CD4-positive, alpha-beta T cell treated with Interleukin-17A for 1 hour (primary cell): ENCODE measurements around the gene SGMS1.

ENCODE experiments used
- DNase-seq: peaks from one replicate; pipeline ENCODE4 v3.0.0-alpha.2; 2020

The SGMS1 gene

DNA sequence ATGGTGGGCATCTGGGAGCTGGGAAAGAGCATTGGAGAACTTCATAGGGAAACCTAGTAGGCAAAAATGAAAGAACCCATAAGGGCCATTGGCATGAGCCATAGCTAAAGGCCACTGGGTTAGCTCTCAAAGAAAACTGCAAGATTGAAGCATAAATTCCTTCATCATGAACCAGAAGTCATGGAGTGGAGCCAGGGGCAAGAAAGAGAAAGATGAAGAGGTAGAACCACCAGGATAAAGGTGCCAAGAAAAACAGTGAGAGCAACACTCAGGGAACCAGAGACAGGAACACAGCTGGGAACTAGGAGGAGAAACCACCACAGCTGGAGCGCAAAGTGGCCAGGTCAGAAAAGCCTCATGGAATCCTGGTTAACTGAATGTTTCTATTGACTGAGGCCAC is 11.5 kb upstream of the SGMS1 start:
- DNase-seq, result no peak

DNA sequence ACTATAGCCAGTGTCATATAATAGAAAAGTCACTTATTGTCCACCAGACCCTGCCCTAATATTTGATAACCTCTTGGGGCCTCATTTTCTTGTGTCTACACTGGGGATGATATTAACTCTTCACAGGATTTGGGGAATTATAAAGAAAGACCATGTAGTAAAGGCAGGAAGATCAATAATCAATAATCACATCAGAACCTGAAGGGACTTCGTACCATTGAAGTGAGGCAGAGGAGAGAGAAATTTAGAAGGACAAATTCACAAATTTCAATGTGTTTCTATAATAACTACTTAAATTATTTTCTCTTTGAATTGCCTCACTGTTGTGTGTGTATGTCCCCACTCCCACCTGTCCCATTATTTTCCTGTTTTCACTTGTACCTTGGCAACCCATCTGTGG is 10.7 kb upstream of the SGMS1 start:
- DNase-seq, result no peak

DNA sequence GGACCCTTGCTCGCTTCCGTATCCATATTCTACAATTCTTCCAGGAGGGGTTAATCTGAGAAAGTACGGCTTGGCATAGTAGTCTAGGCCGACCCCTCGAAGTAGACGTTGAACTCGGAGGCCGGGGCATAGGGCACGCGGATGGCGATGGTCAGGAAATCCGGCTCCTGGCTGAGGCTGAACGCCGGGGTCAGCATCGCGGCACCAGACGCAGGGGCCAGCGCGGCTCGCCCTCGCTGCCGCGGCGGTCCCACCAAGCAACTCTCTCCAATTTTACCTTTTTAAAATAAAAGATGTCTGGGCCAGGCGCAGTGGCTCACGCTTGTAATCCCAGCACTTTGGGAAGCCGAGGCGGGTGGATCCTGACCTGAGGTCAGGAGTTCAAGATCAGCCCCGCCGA is 7.3 kb upstream of the SGMS1 start:
- DNase-seq, result no peak

DNA sequence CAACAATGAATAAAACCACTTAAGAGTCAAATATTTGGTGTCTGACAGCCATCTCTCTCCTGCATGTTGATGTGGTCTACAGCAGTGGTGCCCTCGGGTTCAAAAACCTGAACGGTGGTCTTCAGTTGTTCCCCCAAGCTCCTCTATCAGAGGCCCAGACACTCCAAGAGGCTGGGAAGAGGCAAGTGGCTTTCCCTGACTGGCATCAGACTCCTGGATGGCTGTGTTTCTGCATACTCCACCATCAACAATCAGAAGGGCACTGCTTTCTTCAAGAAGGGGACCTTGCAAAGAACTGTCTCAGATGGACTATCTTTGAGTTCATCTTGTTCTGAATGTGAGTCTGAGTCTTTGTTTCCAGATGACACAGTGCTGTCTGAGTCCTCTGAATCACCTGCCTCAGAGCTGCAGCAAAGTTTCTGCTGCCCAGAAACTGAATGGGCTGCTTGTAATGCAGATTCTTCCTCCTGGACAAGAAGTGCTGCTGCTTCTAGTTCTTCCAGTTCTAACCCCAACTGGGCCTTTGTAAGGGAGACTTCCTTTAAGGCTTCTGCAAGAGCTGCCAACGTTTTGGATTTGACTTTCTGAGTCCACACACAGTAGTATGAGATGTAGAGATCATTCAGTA is 5.9 kb upstream of the SGMS1 start:
- no peak for DNase-seq

DNA sequence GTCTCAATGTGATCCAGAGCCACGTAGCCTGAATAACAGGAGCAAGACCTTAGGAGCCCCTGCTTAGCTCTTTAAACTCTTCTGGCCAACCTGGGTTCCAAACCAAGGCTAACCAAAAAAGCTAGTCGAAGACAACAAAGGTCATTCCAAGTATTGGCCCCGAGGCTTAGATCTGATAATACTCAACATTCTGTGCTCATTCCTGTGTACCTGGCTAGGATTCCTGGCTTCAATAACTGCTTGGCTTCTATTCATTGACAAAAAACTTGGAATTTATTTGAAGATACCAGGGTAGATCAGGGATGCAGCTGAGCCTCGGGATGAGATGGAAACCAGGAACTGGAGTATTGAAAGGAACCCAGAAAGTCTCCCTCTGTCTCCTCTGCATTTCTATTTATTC is 4.1 kb upstream of the SGMS1 start:
- DNase-seq, result no peak

DNA sequence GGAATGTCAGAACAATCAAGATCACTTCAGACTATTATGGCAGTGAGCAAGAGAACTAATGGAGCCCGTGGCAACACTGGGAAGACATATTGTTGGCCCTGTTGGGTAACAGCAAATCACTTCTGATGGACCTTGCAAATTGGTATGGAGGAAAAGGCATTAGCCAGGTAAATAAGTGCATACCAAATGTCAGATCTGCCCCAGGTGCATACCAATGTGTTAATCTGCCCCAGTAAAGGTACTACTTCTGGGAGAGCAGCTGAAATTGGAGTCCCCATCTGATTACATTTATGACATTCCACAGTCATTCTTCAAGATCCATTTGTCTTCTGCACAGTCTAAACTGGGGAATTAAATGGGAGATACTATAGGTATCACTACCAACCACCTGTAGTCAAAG is 3.7 kb upstream of the SGMS1 start:
- DNase-seq, result no peak

DNA sequence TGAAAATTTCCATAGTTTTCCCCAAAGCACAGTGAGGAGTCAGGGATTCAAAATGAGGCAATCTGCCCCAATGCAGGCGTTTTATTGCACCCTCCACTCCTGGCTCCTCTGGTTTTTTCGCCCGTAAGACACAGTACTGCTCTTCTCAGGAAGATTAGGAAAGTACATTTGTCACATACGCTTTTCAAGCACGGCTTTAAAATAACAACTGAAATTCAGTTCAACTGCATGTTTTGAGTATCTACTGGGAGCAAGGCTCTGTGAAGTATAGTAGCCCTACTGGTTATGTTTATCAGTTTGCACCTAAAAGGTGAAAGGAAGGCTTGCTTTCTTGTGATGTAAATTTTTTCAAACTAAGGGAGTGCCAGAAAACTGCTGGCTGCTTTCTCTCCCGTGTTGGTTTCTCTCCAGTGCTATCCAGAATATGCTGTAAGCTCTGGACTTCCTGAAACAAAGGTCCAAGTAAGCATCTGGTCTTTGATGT is 1.9 kb upstream of the SGMS1 start:
- DNase-seq, result peak; percentile 10

DNA sequence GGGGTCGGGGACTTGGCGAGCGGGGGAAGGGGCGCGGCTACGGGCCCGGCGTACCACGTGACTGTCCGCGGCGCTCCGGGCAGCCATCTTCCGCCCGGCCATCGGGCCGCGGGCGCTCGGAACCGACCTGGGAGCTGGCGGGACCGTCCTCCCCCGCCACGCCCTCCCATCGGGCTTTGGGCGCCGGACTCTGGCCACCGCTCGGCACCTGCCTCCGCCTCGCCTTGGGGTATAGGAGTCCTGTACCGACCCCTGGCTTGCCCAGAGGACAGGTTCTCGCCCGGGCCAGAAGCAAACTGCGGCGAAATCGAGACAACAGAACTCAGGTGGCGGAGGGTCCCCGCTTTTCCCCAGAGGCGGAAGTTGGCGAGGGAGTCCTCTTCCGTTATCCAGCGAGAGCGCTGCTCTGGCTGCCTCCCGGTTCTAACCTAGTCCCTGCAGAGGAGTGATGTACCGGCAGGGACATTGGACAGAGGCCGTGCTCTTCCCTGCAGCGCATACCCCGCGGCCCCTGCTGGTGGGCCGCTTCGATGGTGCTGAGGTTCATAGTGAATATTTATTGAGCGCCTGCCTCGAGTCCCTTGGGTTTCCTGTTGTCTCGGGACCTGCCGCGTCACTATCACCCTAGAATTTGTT is 1.2 kb upstream of the SGMS1 start:
- DNase-seq, result peak; percentile 73

DNA sequence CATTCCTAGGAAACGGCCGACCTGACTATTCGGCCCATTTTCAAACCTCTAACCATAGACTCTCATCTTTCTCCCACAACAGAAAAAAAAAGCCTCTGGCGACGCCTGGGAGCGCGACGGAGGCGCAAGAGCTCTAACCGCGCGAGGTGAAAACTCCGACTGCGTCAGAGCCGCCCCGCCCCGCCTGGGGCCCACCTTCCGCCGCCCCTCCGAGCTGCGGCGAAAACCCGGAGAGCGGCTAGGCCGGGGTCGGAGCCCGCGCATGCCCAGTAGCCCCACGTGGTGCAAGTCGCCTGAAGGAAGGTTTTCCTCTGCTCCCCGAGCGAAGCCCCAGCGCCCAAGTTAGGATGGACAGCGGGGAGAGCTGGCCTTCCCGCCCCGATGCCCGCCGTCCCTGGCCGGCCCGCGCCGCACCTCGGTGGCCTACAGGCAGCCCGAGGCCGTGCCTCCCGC is 683 bp upstream of the SGMS1 start:
- DNase-seq, result peak; percentile 95

DNA sequence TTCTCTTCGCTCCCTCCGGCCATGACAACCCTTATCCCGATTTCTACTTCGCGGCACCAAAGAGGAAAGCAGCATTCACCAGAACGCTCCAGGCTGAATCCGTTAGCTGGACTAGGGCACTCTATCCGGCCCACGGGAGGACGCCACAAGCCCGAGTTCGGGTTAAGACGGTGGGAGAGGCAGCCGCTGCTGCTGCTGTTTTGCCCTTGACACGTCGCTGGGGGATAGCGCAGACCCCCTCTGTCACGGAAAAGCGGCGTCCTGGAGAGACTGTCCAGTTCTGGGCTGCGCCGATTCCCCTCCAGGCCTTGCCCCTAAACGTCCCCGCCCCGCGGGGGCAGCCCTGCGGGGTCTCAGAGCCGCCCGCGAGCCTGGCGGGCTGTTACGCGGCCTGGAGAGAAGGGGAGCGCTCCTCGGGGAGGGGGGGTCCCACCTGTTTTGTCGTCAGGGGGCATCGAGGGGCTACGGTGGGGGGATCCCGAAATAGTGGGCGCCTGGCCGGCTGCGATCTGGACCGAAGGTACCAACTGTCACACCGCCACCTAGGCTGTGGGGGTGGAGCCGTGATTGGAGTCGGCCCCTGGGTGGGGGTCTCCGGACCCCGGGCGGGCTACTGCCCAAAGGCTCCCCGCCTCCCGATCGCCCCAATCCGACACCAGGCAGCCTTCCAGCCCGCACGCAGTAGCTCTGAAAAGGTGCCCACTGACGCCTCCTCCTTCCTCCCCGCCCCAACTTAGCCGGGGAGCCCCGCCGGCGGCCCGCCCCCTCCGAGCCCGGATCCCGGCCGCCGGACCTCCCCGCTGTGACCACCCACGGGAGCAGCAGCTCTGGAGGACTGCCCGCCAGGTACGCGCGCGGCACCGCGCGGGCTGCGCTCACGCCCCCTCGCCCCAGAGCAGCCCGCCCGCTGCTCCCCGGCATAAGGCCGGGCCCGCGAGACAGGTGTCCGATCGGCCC is 772 bp downstream of the SGMS1 start:
- peak; percentile 52 for DNase-seq

DNA sequence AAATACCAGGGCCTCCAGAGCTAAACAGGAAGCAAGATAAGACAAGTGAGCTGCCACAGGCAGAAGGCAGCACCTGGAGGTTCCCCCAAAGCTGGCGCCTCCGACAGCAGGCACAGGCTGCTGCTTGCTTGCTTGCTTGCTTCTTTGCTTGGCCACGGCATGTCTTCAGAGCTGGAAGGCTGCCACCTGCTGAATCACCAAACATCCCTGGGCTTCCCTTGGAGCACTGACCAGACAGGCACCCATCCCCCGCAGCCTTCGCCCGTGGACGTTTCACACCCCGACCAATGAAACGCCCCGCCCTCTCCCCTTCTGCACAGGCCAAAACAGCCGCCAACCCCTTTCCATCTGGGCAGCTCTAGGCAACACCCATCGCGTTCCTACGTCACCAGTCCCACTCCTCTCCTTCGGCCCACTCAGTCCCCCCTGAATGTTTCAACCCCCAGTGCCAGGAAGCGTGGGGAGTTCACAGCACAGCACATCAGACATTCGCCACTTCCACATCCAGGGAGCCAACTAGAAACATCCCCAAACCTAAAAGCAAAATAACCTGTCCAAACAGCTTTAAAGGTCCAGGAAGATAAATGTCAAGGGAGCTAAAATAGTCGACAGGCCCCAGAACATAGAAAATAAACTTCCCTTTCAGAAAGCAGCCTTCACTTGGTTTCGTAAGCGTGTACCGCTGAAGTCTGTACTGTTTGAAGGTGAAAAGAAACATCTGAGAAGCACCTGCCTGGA is 1.6 kb downstream of the SGMS1 start:
- DNase-seq, result peak; percentile 75

DNA sequence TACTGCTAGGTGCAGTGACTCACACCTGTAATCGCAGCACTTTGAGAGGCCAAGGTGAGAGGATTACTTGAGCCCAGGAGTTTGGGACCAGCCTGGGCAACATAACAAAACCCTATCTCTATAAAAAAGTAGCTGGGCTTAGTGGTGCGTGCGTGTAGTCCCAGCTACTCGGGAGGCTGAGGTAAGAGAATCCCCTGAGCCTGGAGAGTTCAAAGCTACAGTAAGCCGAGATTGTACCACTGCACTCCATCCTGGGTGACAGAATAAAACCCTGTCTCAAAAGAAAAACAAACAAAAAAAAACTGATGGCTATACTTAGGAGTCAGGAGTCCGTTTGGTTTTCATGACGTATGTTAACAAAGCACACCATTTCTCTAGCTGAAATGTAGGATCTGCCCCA is 2.9 kb downstream of the SGMS1 start:
- DNase-seq, result no peak

DNA sequence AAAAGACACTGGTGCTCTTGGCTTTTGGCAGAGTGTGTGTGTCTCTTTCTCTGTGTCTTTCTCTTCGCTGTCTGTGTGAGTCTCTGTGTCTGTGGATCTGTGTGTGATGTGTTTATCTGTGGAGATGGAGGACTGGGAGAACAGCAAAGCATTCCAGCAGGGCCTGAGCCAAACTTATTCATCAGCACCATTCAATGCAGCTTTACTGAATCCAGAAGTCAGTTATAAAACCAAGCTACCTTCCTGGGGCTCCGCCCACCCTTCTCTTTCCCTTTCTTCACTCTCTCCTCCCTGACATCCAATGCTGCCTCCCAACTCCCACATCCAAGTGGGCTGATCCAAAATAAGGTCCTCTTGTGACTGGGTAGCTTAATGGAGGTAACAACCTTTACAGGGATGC is 3.9 kb downstream of the SGMS1 start:
- no peak for DNase-seq

DNA sequence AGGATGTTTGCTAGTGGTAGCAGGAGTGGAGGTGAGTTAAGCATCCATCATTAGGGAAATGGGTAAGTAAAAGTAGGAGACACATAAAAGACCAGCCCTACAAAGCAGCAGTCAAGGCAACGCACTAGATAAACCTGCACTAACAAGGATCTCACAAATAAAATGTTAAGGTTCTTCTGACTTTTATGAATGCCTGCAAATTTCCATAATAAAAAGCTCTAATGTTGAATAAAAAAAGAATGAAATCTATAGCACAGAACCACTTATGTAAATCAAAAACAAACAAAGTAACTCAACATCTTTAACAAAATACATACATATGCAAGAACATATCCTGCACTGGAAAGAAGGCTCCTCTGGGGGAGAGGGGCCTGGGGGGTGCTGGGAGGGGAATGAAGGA is 4.6 kb downstream of the SGMS1 start:
- no peak for DNase-seq

DNA sequence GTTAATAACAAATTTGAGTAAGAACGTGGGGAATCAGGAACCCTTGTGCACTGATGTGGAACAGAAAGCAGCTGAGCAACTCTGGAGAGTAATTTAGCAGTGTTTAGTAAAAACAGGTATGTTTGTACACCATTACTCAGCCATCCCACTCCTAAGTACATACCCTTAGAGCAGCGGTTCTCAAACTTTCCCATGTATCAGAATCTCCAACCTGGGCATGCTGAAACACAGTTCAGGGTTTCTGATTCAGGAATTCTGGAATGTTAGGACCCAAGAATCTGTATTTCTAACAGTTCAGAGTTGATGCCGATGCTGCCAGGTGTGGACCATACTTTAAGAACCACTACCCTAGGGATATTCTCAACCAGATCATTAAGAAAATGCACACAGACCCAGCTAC is 5.1 kb downstream of the SGMS1 start:
- no peak for DNase-seq

DNA sequence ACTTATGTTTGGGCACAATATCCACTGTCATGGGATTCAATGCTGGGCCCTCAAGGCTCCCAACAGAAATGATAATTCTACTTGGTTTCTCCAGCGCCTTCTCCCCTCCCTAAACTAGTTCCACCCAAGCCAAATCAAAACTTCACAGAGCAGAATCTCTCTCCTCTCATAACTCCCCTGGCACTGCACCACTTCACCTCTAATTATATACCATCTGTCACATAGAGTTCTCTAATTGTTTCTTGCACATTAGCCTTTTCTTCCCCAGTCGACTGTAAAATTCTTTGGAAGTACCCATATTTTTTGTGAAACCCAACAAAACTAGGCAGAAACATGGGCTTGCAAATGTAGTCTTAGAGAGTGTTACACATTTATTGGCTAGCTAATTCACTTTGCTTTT is 8.1 kb downstream of the SGMS1 start:
- DNase-seq, result no peak

DNA sequence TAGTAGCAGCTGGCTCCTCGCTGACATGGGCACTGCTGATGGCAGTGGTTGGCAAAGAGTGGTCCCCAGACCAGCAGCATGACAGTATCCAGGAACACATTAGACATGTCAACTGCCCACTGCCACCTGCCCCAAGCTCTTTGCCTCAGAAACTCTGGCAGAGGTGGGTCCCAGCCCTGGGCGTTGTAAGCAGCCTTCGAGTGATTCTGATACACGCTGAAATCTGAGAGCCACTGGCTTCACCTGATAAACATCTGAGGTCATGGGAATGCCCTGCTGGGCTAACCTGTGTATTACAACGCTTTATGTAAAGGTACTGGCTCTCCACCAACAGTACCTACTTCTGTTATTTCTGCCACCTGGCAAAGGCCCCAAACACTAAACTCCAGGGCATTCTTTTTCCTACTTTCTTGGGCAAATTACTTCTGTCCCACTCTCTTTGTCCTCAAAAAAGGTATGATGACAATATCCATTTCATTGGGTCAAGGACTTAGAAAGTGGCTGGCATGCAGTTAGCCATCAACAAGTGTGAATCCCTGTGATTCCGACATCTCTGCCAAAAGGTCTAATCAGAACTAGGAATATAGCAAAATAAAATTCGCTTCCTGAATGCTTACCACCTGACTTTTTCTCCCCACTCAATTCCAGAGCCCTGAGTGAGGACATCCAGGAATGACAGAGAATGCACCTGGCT is 9.2 kb downstream of the SGMS1 start:
- DNase-seq, result peak; percentile 41

DNA sequence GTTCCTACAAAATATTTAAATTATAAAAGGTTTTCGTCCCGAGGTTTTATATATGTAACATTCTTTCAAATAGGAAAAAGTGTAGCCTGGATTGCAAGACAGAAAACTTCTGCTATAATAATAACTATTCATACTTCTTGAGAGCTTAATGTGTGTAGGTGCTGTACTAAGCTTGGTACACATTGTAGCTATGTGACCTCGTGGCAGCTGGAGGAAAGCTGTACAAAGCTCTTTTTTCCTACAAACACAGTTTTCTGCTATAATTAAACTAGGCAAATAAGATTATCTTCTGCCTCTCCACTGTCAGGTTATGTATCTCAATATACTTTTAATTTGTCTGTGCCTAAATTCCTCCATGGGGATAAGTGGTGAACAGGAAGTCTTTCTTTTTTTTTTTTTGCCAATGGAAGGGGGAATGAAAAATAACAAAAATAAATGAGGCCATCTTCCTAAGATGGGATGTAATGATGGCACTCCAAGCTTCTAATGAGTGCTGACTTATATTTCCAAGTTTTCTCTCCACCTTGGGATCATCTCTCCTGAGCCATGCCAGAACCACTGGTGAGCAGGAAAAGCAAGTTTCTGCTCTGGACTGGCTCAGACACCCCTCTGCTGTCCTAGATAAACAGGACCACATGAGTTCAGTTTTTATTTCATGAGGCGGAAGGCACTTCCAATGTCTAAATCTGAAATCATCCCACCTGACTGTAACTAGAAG is 9.9 kb downstream of the SGMS1 start:
- no peak for DNase-seq

DNA sequence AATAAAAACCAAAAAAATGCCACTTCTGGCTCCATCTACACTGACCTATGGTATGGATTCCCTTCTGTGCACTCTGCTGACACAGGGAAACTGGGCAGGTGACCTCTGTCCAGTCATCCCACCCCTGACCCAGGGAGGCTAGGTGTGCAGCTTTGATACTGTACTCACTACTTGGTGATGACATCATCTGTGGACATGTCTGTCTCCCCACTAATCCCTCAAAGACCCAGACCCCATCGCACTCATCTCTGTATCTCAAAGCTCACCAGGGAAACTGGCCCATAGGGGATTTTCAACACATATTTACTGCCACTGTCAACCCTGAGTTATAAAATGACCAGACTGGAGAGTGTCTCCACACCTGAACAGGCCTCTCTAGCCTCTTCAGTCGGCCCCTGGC is 10.6 kb downstream of the SGMS1 start:
- no peak for DNase-seq

DNA sequence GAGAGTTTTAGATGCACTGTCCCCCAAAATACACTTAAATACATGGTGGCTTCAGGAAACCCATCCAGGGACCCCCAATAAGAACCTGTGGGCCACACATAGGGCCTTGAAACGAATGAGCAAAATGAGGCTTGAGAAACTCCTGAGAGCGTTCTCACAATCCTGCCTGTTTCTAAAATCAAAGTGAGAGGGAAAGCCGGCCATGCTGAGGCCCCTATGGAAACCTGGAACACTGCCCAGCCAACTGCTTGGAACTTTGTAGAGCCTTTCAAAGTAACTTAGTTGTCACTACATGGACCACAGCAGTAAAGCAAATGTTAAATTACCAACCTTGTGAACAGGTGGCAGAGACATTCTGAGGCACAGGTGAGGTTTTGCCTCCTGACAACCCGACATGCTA is 13.4 kb downstream of the SGMS1 start:
- DNase-seq, result no peak

DNA sequence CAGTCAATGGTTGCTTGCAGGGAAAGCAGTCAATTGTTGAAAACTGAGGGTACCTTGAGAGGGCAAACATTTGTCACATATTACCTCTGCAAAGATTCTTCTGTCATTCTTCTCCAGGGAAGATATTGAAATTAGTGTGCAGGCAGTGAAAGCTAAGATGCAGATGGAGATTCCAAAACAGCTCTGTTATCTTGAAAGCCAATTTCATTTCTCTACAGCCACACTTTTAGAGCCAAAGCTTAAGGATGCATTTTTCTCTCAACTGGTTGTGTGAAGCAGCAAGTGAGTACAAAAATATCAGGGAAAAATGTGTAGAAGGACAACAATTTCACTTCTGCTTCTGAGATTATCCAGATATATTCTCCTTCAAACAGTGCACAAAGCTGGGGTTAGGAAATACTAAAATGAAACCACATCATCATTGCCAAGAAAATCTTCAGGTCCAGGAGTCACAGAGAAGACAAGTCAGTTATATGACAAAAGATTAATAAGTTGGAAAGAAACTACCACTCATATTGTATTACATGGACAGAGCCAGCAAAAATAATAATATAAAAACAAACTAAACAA is 16.3 kb downstream of the SGMS1 start:
- DNase-seq, result no peak

DNA sequence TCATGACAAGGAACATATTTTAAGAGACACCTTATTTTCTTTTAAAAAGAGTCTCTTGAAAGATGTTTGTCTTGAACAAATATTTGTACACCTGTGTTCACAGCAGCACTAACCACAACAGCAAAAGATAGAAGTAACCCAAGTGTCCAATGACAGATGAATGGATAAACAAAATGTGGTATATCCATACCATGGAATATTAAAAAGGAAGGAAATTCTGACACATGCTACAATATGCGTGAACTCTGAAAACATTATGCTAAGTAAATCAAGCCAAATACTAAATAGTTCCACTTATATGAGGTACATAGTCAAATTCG is 17.8 kb downstream of the SGMS1 start:
- DNase-seq, result no peak
